ENCODE data around the gene ECSCR.

DNA sequence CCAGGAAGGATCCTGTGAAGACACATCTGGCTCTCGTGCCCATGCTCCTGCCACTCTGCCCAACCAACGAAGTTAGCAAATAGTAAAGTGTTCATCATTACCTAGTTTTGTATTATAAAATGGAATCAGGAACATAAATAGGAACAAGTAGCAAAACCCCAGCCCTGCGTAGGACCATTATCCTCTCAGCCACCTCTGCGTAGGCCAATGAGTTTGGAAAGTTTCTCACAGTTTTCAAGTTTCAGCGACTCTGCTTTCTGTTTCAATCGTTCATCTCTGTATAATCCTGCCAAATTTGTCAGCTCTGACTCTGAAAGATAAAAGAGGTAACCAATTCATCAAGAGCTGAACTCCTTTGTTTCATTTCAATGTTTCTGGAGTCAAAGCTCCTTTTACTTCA, 48.6 kb downstream of the ECSCR start:
- TF ChIP-seq CTCF (IDR thresholded peaks at IDR 0.05) (no peak), POLR2A (IDR thresholded peaks at IDR 0.05) (no peak)

All from vagina (tissue), 2 donors.